Metanephros (tissue), 1 donor: ENCODE results near the gene C1QTNF9. TPM values are rescaled to one million over a fixed set of nuclear protein-coding genes. Genes with fewer than 3 reads are reported as not detected.

Experiments
- total RNA-seq: library from RNA; depleted of rRNA; stranded (reverse); fragments of >200 nt; gene quantifications from one replicate; pipeline ENCODE4 v1.2.3, GENCODE V29; 2014

The C1QTNF9 gene
- 1.1 TPM for total RNA-seq

GRCh38 chr13:24309300-24309699 lies at the start of gene C1QTNF9:
Gene C1QTNF9, plus strand, starts transcription at chr13:24309580. Its CDS starts 6,424 bp downstream, at chr13:24316004.

Other genes starting within 250 kb of the C1QTNF9 start
- 50.0 TPM for gene SPATA13, start 148.9 kb upstream of the C1QTNF9 start, total RNA-seq
- 43.1 TPM for gene PARP4, start 203.2 kb downstream of the C1QTNF9 start, total RNA-seq